ENCODE data around the gene LRRC14B.
"Not testable (repeated sequence)": the region's sequence is repeated elsewhere in the genome, so short reads cannot be mapped to it uniquely, and the experiment has no call there.

Gene LRRC14B

DNA sequence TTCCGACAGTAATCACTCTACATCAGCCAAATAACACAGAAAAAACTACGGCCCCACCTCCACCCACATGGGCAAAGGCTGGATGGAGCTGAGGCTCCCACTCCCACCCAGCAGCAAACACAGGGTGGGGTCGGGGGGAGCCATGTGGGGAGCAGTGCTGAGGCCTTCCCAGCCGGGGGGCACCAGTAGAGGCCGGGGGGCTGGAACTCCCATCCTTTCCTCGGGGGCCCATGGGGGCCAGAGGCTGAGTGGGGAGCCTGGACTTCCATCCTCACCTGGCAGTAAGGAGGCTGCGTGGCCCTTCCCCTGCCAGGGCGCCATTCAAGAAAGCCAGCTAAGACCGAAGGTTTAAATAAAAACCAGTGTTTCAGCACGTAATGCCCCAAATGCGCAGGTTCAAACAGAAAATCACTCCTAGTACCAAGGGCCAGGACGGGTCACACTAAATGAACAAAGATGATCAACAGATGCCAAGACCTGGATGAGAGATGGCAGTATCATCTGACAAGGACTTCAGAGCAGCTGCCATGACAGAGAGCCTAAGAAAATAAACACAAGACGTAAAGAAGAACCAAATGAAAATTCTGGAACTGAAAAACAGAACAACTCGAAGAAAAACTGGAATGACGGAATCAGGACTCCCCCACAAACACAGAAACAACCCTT is 17.3 kb downstream of the LRRC14B start:
- DNase-seq, result no peak

DNA sequence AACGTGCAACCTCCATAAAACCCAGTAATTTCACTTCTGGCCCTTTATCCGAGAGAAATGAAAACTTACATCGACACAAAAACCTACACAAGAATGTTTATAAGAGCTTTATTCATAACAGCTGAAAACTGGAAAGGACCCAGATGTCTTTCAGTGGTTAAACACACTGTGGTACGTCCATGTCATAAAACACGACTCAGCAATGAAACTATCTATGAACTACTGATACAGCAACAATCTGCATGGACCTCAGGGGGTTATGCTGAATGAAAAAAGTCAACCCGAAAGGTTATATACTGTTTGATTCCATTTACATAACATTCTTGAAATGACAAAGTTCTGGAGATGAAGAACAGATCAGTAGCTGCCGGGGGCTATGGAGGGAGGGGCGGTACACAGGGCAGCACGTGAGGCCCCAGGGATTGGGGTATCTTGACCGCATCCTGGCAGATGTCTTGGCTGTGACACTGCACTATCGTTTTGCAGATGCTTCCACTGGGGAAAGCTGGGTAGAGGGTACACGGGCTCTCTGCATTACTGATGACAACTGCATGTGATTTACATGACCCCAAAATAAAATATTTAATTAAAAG is 22.6 kb downstream of the LRRC14B start:
- no peak for DNase-seq

DNA sequence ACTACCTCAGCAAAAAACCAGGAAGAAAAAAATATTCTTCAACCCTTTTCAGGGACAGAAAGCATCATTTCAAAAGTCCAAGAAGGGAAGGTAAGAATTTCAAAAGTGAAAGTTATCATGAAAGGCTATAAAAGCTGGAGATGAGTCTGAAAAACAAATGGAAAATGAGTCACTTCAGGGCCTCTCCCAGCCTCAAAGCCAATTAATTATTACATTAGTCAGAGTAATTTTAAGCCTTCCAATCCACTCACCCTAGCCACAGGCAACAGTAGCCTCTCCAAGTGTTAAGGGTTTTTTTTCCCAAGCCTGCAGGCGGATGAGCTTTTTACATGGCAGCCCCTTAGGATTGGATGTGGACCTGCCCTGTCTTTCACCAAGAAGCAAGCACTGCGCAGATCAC is 24.0 kb downstream of the LRRC14B start:
- DNase-seq, result not testable (repeated sequence)

DNA sequence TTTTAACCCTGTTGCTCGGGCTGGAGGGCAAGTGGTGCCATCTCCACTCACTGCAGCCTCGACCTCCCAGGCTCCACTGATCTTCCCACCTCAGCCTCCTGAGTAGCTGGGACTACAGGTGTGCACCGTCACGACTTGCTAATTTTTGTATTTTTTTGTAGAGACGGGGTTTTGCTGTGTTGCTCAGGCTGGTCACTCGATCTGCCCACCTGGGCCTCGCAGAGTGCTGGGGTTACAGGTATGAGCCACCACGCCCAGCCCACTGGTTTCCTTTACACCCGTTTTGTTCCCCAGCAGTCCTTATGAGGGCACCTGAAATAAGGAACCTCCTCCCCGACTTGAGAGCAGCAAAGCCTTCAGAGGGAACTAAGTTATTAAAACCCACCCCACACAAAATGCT is 24.8 kb downstream of the LRRC14B start:
- not testable (repeated sequence) for DNase-seq

DNA sequence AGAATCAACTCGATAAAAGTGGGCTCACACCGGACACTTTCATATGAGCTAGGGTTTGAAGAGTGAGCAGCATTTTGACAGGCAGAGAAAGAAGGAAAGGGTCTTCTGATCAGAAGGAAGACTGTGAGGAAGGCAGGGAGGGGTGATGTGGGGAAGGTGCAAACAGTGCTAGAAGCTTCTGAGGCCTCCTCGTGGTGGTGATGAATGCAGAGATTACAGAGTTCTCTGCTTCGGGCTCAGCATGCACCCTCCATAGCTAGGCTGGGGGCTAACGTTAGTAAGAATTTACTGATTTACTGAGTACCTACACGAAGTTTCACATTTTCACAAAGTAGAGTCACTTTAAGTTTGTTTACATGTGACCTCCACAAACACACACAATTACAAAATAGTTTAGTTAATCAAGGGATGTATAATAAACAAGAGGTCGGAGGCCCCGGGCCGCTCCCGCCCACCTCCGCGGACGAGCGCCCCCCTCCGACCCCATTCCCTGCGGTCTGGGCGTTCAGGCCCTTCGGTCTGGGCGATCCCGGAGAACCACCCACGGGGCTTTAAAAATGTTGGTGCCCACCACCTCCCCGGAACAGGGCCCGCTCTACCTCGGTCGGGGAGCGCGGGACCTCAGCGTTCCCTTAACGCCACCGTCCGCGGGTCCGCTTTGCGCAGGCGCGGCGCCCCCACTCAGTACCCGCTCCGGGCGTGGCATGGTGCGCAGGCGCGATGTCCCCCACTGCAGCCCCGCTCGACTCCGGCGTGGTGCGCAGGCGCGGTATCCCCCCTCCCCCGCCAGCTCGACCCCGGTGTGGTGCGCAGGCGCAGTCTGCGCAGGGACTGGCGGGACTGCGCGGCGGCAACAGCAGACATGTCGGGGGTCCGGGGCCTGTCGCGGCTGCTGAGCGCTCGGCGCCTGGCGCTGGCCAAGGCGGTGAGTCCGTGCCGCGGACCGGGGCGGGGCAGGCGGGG is 26.5 kb downstream of the LRRC14B start, which contains the start of the genes CCDC127 and SDHA:
Gene CCDC127 (minus strand): TSS at position 660 of the 963 bp plus-strand sequence. CDS start 1,304 bp downstream, outside the sequence.
Gene SDHA (plus strand): TSS at position 827 of the 963 bp plus-strand sequence. CDS start 36 bp downstream, at position 863.
- DNase-seq, result peak; percentile 97 to 99 (median 98)

DNA sequence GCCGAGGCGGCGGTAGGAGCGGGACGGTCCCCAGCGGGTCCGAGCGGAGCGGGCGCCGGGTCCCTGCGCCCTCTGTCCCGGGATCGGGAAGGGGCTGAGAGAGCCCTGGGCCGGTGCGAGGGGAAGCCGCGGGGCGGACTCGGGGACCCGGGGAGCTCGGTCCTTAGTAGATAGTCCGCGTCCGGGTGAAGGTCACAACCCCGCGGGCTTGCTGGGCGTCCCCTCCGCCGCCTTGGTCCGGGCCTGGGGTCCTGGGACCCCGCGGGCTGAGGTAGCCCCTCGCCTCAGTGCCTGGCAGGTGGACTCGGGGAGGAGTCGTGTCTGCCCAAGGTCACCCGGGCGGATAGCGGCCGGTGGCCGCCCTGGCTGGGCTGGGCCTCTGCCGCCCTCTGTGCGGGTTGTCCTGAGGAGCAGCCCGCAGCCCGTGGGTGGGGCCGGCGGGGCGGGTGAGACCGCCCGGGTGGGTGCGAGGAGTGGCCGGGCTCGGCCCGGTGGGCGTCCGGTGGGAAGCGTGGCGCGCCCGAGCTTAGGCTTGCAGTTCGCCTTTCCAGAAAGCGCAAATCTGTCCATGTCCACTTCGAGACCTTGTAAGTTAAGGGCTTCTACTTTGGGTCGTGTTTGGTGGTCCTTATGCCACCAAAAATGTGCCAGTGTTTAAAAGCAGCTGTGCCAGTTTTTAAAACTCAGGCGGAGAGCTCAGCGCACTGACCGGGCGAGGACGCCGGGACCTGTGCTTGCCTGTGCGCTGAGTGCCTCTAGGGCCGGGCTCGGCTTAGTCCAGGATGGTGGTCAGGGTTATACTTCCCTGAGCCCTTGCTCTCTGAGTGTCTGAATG is 27.4 kb downstream of the LRRC14B start:
- DNase-seq, result peak; percentile 54 to 76 (median 61)

DNA sequence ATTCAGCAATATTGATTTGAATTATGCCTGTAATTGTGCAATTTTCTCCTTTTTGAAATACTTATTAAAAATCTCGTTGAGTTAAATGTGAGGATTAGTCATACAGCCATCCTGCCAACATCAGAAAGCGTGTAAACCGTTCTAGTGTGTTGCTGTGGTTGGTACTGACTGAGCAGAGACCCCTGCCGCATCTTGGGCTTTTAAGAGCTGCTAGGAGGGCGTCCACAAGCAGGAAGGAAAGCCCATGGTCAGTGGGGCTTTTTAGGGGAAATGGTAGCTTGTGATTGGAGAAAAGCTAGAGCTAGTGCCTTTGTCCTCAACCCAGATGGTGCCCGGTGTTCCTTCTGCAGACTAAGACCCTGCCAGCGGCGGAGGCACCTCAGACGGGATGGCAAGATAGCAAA is 28.2 kb downstream of the LRRC14B start:
- DNase-seq, result peak in 3 of 4 experiments; percentile 28 to 38 (median 31)

DNA sequence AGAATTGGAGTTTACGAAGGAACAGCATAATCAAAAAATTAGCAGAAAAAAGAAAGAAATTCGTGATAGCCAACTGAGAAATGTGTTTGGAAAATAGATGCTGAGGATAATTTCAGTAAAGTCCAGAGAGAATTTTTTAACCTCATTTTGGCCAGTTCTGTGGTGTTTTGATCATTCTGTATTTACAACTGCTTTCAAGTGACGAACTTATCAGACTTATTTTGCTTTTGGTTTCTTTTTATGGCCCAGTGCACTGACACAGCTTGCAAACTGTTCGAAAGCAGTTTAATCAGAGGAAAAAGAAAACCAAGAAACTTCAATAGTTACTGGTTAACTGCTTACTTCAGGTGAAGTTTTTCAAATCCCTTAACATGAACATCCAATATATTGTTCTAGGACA is 28.7 kb downstream of the LRRC14B start:
- DNase-seq, result no peak

DNA sequence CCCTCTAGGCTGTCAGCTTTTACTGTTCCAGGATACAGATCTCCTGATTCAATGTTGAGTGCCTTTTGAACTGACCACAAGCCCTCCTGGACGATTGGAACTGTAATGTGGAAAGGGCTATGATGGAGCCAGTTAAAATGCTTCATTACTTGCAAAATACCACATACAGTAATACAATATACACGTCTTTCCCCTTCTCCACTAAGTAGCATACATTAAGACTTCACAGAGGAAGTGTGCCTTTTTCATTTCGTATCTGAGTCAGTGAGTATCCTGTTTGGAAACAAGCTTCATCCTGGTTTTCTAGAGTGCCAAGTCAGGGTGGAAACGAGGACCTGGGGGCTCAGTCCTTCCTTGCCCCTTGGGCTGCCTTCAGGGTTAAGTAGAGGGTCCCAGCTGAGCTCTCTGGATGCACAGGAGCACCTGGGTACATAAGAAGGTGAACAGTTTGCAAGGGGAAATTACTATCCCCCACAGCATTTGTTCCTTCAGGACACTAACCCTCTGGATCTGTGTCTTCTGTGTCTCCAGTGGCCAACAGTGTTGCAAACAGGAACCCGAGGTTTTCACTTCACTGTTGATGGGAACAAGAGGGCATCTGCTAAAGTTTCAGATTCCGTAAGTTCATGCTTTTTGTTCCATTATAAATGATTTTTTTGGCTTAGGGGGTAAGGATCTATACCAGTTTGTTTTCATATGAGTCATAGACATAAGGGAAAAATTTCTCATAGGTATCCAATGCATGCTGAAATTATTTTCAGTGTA is 31.8 kb downstream of the LRRC14B start:
- peak in 3 of 4 experiments; percentile 10 to 38 (median 31) for DNase-seq

DNA sequence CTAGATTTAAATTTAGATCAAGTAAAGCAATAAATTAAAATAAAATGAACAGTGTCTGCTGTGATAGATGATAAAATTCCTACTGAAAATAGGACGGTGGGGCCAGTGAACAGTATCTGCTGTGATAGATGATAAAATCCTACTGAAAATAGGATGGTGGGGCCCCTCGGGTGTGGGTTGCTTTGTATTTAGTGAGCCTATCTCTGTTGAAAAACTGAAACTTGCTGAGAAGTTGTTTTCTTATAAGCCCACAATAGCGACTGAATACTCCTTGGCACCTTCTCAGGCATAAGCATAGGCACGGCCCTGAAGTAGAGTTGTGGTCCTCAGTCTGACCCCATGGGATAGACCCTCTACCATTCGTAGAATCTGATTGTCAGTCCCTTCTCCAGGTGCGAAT is 32.5 kb downstream of the LRRC14B start:
- DNase-seq, result no peak

DNA sequence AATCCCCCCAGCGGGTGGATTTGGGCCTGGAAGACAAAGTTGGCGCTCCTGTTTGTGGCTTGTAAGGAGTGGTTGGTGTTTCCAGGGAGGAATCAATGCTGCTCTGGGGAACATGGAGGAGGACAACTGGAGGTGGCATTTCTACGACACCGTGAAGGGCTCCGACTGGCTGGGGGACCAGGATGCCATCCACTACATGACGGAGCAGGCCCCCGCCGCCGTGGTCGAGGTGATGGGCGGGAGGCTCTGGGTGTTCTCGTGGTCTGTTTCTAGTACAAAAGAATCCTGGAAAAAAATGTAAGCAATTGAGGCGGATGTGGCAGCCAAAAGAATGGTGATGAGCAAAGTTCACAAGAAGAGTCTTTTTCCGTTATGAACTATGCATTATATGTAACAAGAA is 34.0 kb downstream of the LRRC14B start:
- DNase-seq, result no peak

DNA sequence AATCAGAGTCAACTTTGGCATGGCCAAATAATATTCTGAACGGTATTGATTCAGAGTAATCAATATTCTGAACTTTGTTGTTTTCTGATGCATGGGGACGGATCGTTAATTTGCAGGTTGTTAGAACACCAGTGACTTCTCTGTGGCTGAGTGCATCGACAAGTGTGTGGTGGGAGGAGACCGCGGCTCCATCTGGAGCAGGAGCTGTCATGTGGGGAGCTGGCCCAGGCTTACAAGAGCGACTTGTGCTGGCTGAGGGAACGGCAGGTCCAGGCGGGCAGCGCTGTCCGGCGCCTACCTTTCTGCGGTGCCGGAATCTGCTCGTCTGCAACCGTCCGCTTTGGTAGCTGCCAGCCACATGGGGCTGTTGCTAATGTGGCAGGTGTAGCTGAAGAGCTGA is 36.1 kb downstream of the LRRC14B start:
- DNase-seq, result not testable (repeated sequence)

DNA sequence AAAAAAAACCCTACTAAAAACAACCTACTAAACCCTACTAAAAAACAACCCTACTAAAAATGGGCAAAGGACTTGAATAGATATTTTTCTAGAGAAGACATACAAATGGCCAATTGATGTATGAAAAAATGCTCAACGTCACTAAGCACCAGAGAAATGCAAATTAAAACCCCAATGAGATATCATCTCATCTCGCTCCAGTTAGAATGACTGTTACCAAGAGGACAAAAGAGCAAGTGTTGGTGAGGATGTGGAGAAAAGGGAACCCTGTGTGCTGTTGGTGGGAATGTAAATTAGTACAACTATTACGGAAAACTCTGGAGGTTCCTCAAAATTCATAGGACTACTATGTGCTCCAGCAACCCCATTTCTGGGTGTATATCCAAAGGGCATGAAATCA is 37.6 kb downstream of the LRRC14B start:
- DNase-seq, result no peak

DNA sequence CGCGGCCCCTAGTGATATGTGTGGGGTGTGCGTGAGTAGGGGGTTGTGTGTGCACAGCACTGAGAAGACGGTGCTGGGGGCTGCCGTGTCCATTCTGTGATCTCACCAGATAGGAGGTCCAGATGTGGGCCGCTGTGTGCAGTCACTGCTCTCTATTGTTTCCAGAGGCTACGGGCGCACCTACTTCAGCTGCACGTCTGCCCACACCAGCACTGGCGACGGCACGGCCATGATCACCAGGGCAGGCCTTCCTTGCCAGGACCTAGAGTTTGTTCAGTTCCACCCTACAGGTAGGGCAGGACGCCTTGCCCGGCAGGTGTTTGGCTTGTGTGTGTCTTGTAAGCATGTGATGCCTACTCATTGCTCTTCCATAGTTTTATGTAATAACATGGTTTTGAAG is 39.4 kb downstream of the LRRC14B start:
- DNase-seq, result no peak

DNA sequence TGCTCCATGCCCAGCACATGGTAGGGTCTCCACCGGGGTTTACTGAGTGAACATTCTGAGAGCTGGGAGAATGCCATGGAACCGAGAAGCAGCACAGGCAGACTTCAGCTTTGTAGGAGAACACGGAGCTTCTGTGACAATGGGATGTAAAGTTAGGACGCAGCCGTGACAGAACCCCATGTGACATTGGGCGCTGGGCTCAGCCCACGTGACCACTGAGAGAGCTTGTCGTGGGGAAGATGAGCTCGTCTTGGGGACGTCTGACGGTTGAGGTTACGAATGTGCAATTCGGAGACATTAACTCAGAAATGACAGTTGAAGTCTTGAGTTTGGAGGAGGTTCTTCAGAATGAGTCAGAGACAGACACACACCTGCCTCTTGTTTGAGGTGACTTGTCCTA is 40.4 kb downstream of the LRRC14B start:
- DNase-seq, result no peak

DNA sequence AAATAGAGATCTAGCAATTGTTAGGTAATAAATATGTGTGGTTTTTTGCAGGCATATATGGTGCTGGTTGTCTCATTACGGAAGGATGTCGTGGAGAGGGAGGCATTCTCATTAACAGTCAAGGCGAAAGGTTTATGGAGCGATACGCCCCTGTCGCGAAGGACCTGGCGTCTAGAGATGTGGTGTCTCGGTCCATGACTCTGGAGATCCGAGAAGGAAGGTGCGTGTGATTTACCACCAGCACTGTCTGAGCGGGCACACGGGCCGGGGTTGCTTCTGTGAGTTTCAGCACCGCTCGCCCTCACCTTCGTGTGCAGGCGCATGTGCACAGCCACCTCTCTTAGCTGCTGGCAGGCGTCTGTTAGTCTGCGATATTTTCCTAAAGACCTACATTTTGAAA is 42.1 kb downstream of the LRRC14B start:
- not testable (repeated sequence) for DNase-seq

DNA sequence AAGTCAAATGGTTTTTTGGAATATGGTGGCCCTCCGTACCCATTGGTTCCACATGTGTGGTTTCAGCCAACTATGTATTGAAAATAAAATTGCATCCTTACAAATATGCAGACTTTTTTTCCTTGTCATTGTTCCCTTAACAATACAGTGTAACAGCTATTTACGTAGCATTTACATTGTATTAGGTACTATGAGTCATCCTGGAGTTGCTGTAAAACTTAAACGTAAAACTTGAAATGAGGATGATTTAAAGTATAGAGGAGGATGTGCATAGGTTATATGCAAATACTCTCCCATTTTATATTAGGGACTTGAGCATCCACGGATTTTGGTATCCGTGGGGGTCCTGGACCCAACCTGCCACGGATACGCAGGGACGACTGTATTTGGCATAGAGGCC is 43.2 kb downstream of the LRRC14B start:
- no peak for DNase-seq

DNA sequence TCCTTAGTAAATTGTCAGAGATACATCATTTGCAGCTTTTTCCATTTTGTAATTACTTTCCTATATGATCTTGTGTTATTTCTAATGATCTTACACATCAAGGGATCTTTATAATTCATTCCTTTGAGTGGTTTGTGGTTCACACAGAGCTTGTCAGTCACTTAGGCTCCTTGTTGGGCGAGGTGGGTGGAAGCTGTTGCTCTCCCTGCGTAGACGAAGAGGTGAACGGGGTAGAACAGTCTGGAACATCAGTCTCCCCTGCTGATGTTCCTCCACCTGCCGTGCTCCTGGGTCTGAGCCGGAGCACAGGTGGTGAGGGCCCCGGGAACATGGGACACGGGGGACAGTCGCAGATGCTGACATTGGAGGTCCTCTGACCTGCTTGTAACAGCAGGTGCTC is 44.2 kb downstream of the LRRC14B start:
- not testable (repeated sequence) for DNase-seq

DNA sequence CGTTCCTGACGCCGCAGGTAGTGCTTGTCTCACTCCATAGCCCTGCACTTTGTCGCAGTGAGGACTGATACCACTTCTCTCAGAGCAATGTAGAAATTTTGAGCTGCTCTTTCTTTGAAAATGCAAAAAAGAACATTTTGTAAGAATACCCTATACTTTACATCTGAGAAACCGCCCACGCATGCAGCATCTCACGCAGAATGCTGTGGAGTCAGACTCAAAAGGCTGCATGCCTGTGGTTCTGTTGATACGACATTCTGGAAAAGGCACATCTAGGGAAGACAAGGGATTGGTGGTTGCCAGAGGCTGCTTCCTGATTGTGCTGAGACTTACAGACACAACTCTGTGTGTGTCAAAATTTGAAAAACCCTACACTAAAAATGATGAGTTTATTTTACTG is 46.6 kb downstream of the LRRC14B start:
- not testable (repeated sequence) for DNase-seq

DNA sequence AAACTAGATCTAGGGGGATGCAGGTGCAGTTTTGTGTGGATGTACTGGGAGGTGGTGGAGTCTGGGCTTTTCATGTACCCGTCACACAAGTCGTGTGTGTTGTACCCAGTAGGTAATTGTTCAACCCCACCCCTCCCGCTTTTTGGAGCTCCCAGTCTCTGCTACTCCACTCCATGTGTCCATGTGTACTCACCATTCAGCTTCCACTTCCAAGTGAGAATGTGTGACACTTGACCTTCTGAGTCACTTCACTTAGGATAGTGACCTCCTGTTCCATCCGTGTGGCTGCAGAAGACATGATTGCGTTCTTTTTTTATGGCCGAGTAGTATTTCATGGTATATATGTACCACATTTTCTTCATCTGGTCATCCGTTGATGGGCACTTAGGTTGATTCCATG is 49.3 kb downstream of the LRRC14B start:
- DNase-seq, result not testable (repeated sequence)

DNA sequence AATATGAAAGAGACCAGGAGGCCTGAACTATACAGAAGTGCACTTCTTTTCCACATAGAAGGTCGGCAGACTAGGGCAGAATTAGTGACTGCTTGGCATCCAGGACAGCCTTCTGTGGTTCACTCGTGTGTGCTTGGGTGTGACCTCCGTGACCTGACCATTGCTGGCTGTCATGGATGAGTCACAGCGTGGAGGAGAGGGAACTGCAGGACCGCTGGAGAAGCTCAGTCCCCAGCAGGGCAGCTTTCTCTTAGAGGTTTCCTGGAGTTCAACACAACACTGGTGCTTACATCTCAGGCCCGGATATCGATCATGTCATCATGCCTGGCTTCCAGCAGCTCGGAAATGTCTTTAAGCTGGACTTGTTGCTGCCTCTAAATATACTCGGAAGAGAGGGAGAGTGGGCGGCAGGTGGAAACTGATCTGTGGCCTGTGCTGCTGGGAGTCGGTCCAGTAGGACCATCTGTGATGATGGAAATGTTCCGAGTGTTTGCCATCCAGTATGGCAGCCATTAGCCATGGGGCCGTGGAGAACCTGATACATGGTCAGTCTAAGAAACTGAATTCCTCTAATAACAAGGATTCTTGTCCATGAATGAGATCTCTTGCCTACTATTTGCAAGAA is 49.9 kb downstream of the LRRC14B start:
- DNase-seq, result peak in 2 of 4 experiments; percentile 11 to 17
